H9 (cell line): ENCODE data around the gene PRUNE2. TPM values are rescaled to one million over a fixed set of nuclear protein-coding genes. Genes with fewer than 3 reads are reported as not detected.

Experiments
- DNase-seq: peaks from one replicate; pipeline ENCODE4 v3.0.0-alpha.2; 2017
- H2AFZ ChIP-seq: one replicate; pipeline ENCODE4 v1.6.1; 2013; ENCODE audit warnings: mild to moderate bottlenecking, low read length, control low read depth, moderate library complexity
- H2AK5ac ChIP-seq: 2 replicates; pipeline ENCODE4 v1.6.1; 2013; ENCODE audit warnings: low read length, control low read depth, mixed read lengths; ENCODE audit not compliant: insufficient read length
- H2BK120ac ChIP-seq: one replicate; pipeline ENCODE4 v1.6.1; 2013; ENCODE audit warnings: low read depth, mild to moderate bottlenecking, low read length, control low read depth, inconsistent platforms; ENCODE audit not compliant: poor library complexity, severe bottlenecking
- H2BK12ac ChIP-seq: 2 replicates; pipeline ENCODE4 v1.6.1; 2013; ENCODE audit warnings: low read length, control low read depth, mixed read lengths, low read depth; ENCODE audit not compliant: insufficient read length
- H2BK15ac ChIP-seq: 2 replicates; pipeline ENCODE4 v1.6.1; 2013; ENCODE audit warnings: low read depth, low read length, control low read depth
- H2BK20ac ChIP-seq: one replicate; pipeline ENCODE4 v1.6.1; 2013; ENCODE audit warnings: low read depth, mild to moderate bottlenecking, low read length, control low read depth, inconsistent platforms; ENCODE audit not compliant: poor library complexity, severe bottlenecking
- H2BK5ac ChIP-seq: 2 replicates; pipeline ENCODE4 v1.6.1; 2013; ENCODE audit warnings: low read length, control low read depth, mixed read lengths; ENCODE audit not compliant: insufficient read length
- H3K14ac ChIP-seq: 2 replicates; pipeline ENCODE4 v1.6.1; 2013; ENCODE audit warnings: low read length, control low read depth; ENCODE audit not compliant: insufficient read depth
- H3K18ac ChIP-seq: 2 replicates; pipeline ENCODE4 v1.6.1; 2013; ENCODE audit warnings: low read depth, mild to moderate bottlenecking, mixed read lengths, low read length, control low read depth; ENCODE audit not compliant: insufficient read length
- H3K23ac ChIP-seq: 2 replicates; pipeline ENCODE4 v1.6.1; 2013; ENCODE audit warnings: low read length, control low read depth, mixed read lengths, low read depth; ENCODE audit not compliant: insufficient read length
- H3K23me2 ChIP-seq: 2 replicates; pipeline ENCODE4 v1.6.1; 2013; ENCODE audit warnings: low read depth, mild to moderate bottlenecking, mixed read lengths, low read length, control low read depth; ENCODE audit not compliant: insufficient read length, poor library complexity, severe bottlenecking
- H3K27ac ChIP-seq: 2 replicates; pipeline ENCODE4 v1.5.1; 2013; ENCODE audit warnings: low read length, control low read depth, mixed read lengths, low read depth; ENCODE audit not compliant: insufficient read length
- H3K27me3 ChIP-seq: 2 replicates; pipeline ENCODE4 v1.6.1; 2013; ENCODE audit warnings: low read length, control low read depth, inconsistent platforms; ENCODE audit not compliant: insufficient read depth
- H3K4ac ChIP-seq: 2 replicates; pipeline ENCODE4 v1.6.1; 2013; ENCODE audit warnings: low read depth, mild to moderate bottlenecking, control low read depth, inconsistent platforms, low read length, moderate library complexity
- H3K4me1 ChIP-seq: 2 replicates; pipeline ENCODE4 v1.6.1; 2013; ENCODE audit warnings: low read length, control low read depth, inconsistent platforms; ENCODE audit not compliant: insufficient read depth
- H3K4me2 ChIP-seq: 2 replicates; pipeline ENCODE4 v1.6.1; 2013; ENCODE audit warnings: low read length, control low read depth, mixed read lengths; ENCODE audit not compliant: insufficient read length, insufficient read depth
- H3K56ac ChIP-seq: 2 replicates; pipeline ENCODE4 v1.6.1; 2013; ENCODE audit warnings: low read depth, mild to moderate bottlenecking, mixed read lengths, low read length, control low read depth; ENCODE audit not compliant: insufficient read length
- H3K79me1 ChIP-seq: 2 replicates; pipeline ENCODE4 v1.6.1; 2013; ENCODE audit warnings: low read depth, mild to moderate bottlenecking, moderate library complexity, low read length, control low read depth, inconsistent platforms; ENCODE audit not compliant: insufficient read depth, poor library complexity, severe bottlenecking
- H3K79me2 ChIP-seq: 2 replicates; pipeline ENCODE4 v1.6.1; 2013; ENCODE audit warnings: low read length, control low read depth, inconsistent platforms; ENCODE audit not compliant: insufficient read depth
- H3K9ac ChIP-seq: 2 replicates; pipeline ENCODE4 v1.6.1; 2013; ENCODE audit warnings: low read length, control low read depth, mixed read lengths; ENCODE audit not compliant: insufficient read length; ENCODE audit errors: extremely low read depth
- H3K9me3 ChIP-seq: one replicate; pipeline ENCODE4 v1.6.1; 2013; ENCODE audit warnings: low read depth, low read length, inconsistent platforms; ENCODE audit not compliant: control insufficient read depth
- H3T11ph ChIP-seq: one replicate; pipeline ENCODE4 v1.6.1; 2013; ENCODE audit warnings: mild to moderate bottlenecking, low read length, control low read depth, inconsistent platforms
- H4K20me1 ChIP-seq: one replicate; pipeline ENCODE4 v1.6.1; 2013; ENCODE audit not compliant: control insufficient read depth, insufficient read length, insufficient read depth
- H4K5ac ChIP-seq: 2 replicates; pipeline ENCODE4 v1.6.1; 2013; ENCODE audit warnings: low read depth, mild to moderate bottlenecking, mixed read lengths, low read length, control low read depth; ENCODE audit not compliant: insufficient read length
- H4K8ac ChIP-seq: replicated peaks from 2 replicates; pipeline ENCODE4 v1.6.1; 2013; ENCODE audit warnings: low read length, control low read depth, mixed read lengths, low read depth; ENCODE audit not compliant: insufficient read length
- H4K91ac ChIP-seq: 2 replicates; pipeline ENCODE4 v1.6.1; 2013; ENCODE audit warnings: low read depth, mild to moderate bottlenecking, moderate library complexity, mixed read lengths, low read length, control low read depth; ENCODE audit not compliant: insufficient read length
- H3K27ac Mint-ChIP-seq, 3 experiments: 2 replicates in 2 of 3; 3 replicates in 1 of 3; pipeline ENCODE4 v1.8.0; 2020 to 2021; ENCODE audit warnings: mixed read lengths in 3 of 3, mild to moderate bottlenecking in 1 of 3, moderate library complexity in 1 of 3
- H3K27me3 Mint-ChIP-seq: 2 replicates; pipeline ENCODE4 v1.8.0; 2021; ENCODE audit warnings: low read depth, mild to moderate bottlenecking, moderate library complexity, mixed read lengths
- H3K36me3 Mint-ChIP-seq, 3 experiments: 2 replicates in 2 of 3; 3 replicates in 1 of 3; pipeline ENCODE4 v1.8.0; 2020 to 2021; ENCODE audit warnings: low read depth in 3 of 3, mixed read lengths in 3 of 3; ENCODE audit not compliant: insufficient read depth in 1 of 3
- H3K4me1 Mint-ChIP-seq, 2 experiments: 2 replicates each; pipeline ENCODE4 v1.8.0; 2020; ENCODE audit warnings: mixed read lengths in 2 of 2
- H3K4me3 Mint-ChIP-seq, 2 experiments: 2 replicates in 1 of 2; 3 replicates in 1 of 2; pipeline ENCODE4 v1.8.0; 2020 to 2021; ENCODE audit warnings: mild to moderate bottlenecking in 2 of 2, mixed read lengths in 2 of 2, moderate library complexity in 1 of 2
- H3K9me3 Mint-ChIP-seq, 2 experiments: 2 replicates in 1 of 2; 3 replicates in 1 of 2; pipeline ENCODE4 v1.8.0; 2020; ENCODE audit warnings: mild to moderate bottlenecking in 2 of 2, mixed read lengths in 2 of 2, moderate library complexity in 1 of 2
- CTCF ChIP-seq: fragments of 200-600 bp; sonication (generic); conservative IDR thresholded peaks from 3 replicates; pipeline ENCODE4 v1.8.0; 2021; ENCODE audit warnings: antibody characterized with exemption, mild to moderate bottlenecking
- WGBS: extraction: QIAGEN DNeasy Blood & Tissue Kit; methylation state at CpG from one replicate; pipeline ENCODE4 v1.1.7; 2013; ENCODE audit warnings: missing lambda C conversion rate, low lambda C conversion rate, mixed read lengths; ENCODE audit not compliant: insufficient read length; ENCODE audit errors: extremely low coverage; 5-methylcytosine and 5-hydroxymethylcytosine counted together
- total RNA-seq: library from RNA; stranded (reverse); gene quantifications from 2 replicates; pipeline ENCODE4 v1.2.1, GENCODE V29; 2021

The PRUNE2 gene
- total RNA-seq, 1 experiment from 2014 or later: 12.1 TPM

GRCh38 chr9:76876098-76876497 is 29.8 kb downstream of the PRUNE2 start:
- Histone ChIP-seq H2BK15ac (no peak overlapping the region), H3T11ph (no peak overlapping the region), H4K5ac (no peak overlapping the region), H3K79me1 (no peaks in the 10 kb centered on the region), H3K4ac (no peak overlapping the region), H3K4me2 (no peak overlapping the region), H3K27me3 (no peaks in the 10 kb centered on the region), H3K14ac (no peak overlapping the region), H3K23ac (no peak overlapping the region), H3K27ac (no peak overlapping the region), H4K8ac (no peak overlapping the region), H3K79me2 (no peaks in the 10 kb centered on the region), H3K4me1 (peaks cover 2% of the 10 kb centered on the region; the same call in 1 of the 2 replicates), H3K23me2 (no peaks in the 10 kb centered on the region), H2BK20ac (no peak overlapping the region), H2AFZ (no peak overlapping the region), H3K56ac (no peak overlapping the region), H3K18ac (no peak overlapping the region), H2BK12ac (no peak overlapping the region), H4K91ac (no peak overlapping the region), H3K9me3 (no peaks in the 10 kb centered on the region), H2BK5ac (no peak overlapping the region), H3K9ac (no peak overlapping the region), H2AK5ac (no peak overlapping the region), H2BK120ac (no peak overlapping the region), H4K20me1 (no peaks in the 10 kb centered on the region)
- no peak overlapping the region; a peak in 1 of 7 replicates for H3K27ac Mint-ChIP-seq
- no peak for DNase-seq
- WGBS: no CpG with 5 or more reads among the region's 2 CpGs
- no peaks in the 10 kb centered on the region for H3K9me3 Mint-ChIP-seq
- H3K4me1 Mint-ChIP-seq: peaks cover 20 to 27% of the 10 kb centered on the region in 2 experiments
- no peak for TF ChIP-seq CTCF
- no peak overlapping the region for H3K4me3 Mint-ChIP-seq
- no peaks in the 10 kb centered on the region for H3K27me3 Mint-ChIP-seq
- no peaks in the 10 kb centered on the region for H3K36me3 Mint-ChIP-seq
